Stomach smooth muscle (tissue), 2 donors: ENCODE measurements around the gene PRKAR1B.

ENCODE experiments used
- H3K27ac ChIP-seq: one replicate; pipeline ENCODE4 v1.7.0; 2013; ENCODE audit warnings: mild to moderate bottlenecking, low read length, inconsistent platforms
- H3K27me3 ChIP-seq, 2 donors: one replicate each; pipeline ENCODE4 v1.7.0; 2013; ENCODE audit warnings: low read length in 2 of 2; ENCODE audit not compliant: insufficient read depth in 2 of 2, control insufficient read depth in 1 of 2
- H3K36me3 ChIP-seq, 2 donors: one replicate each; pipeline ENCODE4 v1.7.0; 2013; ENCODE audit warnings: low read length in 2 of 2; ENCODE audit not compliant: control insufficient read depth in 2 of 2, insufficient read depth in 2 of 2
- H3K4me1 ChIP-seq: one replicate; pipeline ENCODE4 v1.7.0; 2013; ENCODE audit warnings: low read length; ENCODE audit not compliant: control insufficient read depth, insufficient read depth
- H3K4me3 ChIP-seq, 2 donors: one replicate each; pipeline ENCODE4 v1.7.0; 2013; ENCODE audit warnings: low read length in 2 of 2
- H3K9ac ChIP-seq, 2 donors: one replicate each; pipeline ENCODE4 v1.7.0; 2013; ENCODE audit warnings: low read length in 2 of 2, mild to moderate bottlenecking in 1 of 2
- H3K9me3 ChIP-seq, 2 donors: one replicate each; pipeline ENCODE4 v1.7.0; 2013; ENCODE audit warnings: low read length in 2 of 2; ENCODE audit not compliant: control insufficient read depth in 2 of 2
- donor health status: healthy.
- donor health status: Pancreatic carcinoma.

PRKAR1B gene

DNA sequence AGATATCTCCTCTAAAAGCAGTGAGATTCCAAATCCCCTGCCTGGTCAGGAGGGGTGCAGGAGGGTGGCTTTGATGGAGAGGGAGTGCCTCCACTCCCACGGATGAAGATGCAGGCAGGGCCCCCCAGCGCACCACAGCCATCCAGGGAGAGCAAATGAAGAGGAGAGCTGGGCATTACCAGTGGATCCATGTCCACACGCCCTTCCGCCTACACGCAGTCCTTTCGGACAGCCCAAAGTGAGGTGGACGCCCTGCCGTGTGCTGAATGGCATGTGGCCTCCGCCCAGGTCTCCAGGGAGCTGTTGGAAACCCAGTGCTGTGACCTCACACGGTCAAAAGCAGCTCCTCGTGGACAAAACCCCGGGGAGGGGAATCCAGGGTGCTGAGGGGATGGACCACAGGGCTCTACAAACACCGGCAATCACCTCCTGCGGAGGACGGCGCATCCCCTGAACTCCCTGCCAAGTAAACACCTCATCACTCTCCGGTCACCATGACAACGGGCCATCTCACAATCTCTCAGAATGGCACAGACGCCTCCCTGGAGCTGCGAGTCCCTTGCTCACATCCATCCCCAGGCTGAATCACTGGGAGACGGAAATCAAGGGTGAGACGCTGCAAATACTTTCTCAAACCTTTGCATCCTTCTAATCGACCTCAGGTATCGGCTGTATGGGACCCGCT, 35.6 kb downstream of the PRKAR1B start:
- Histone ChIP-seq H3K27ac (no peak overlapping the region), H3K27me3 (no peaks in the 10 kb centered on the region), H3K4me1 (peaks cover 1% of the 10 kb centered on the region), H3K36me3 (peaks cover 0 to 2% of the 10 kb centered on the region in 2 donors), H3K9me3 (peaks cover 5 to 11% of the 10 kb centered on the region in 2 donors), H3K4me3 (no peak overlapping the region), H3K9ac (no peak overlapping the region)

DNA sequence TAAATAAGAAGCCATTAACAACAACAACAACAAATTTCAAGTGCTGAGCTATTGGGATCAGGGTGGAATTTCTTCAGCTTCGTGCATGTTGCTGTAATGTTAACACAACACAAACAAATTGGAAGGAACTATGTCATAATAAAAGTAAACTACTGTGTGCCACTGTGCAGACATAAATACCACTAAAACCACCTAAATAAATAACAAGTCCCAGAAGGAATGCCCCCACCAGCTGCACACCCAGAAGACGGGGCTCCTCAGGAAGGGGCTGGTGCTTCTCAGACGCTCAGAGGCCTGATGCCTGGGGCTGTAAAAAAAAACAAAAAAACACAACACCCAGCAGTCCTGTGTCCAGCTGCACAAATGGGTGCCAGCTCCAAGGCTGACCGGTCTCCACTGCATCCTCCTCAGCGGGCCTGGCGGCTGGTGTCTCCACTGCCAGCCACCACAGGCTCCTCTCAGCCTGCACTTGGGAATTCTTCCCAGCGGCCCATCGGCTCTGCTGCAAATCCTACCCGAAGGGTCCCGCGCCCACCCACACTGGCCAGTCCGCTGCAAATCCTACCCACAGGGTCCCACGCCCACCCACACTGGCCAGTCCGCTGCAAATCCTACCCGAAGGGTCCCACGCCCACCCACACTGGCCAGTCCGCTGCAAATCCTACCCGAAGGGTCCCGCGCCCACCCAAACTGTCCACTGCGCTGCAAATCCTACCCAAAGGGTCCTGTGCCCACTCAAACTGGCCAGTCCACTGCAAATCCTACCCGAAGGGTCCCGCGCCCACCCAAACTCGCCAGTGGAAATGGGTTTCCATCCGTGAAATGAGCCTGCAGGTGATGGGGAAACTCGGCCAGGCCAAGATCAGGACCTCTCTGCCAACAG, 36.4 kb downstream of the PRKAR1B start:
- no peak overlapping the region for H3K27ac ChIP-seq
- no peaks in the 10 kb centered on the region for H3K27me3 ChIP-seq
- H3K9ac ChIP-seq: no peak overlapping the region
- peaks cover 5 to 11% of the 10 kb centered on the region in 2 donors for H3K9me3 ChIP-seq
- H3K4me3 ChIP-seq: no peak overlapping the region
- peaks cover 0 to 2% of the 10 kb centered on the region in 2 donors for H3K36me3 ChIP-seq
- no peaks in the 10 kb centered on the region for H3K4me1 ChIP-seq

DNA sequence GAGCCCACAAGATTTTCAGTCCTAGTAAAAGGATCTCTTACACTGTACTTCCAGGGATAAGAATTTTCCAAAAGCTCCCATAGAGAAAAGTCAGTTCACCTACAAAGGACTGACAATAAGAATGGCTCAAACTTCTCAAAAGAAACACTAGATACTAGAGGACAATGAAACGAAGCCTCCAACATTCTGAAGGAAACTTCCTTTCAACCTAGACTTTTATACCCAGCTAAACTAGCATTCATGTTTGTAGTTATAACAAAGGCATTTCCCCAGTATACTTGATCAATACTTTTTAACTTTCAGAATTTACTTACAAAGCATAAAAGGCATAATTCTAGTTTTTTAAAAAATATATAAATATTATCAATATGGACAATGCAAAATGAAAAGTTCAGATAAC, 41.5 kb downstream of the PRKAR1B start:
- Histone ChIP-seq H3K4me3 (no peak overlapping the region), H3K9ac (no peak overlapping the region), H3K36me3 (peaks cover 0 to 4% of the 10 kb centered on the region in 2 donors), H3K4me1 (no peaks in the 10 kb centered on the region), H3K9me3 (peaks cover 5 to 11% of the 10 kb centered on the region in 2 donors), H3K27me3 (no peaks in the 10 kb centered on the region), H3K27ac (no peak overlapping the region)

DNA sequence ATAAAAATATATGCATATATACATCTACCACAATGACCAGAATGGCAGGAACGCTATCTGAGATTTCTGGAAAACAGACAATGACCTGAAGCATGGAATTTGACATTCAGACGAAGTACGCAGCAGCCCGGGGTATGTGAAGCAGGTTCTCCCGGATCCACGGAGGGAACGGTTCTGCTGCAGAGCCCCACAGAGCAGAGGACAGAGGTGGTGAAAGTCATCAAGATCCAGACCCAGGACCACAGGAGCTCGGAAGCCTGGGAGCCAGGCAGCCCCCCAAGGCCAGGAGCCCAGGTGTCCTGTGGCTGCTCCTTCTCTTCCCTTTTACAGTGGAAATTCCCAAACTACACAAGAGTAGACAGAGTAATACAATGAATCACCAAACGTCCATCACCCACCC, 42.7 kb downstream of the PRKAR1B start:
- H3K27me3 ChIP-seq: no peaks in the 10 kb centered on the region
- H3K9me3 ChIP-seq: peaks cover 5 to 11% of the 10 kb centered on the region in 2 donors
- no peaks in the 10 kb centered on the region for H3K4me1 ChIP-seq
- no peak overlapping the region for H3K27ac ChIP-seq
- no peak overlapping the region for H3K4me3 ChIP-seq
- peaks cover 0 to 6% of the 10 kb centered on the region in 2 donors for H3K36me3 ChIP-seq
- H3K9ac ChIP-seq: no peak overlapping the region

DNA sequence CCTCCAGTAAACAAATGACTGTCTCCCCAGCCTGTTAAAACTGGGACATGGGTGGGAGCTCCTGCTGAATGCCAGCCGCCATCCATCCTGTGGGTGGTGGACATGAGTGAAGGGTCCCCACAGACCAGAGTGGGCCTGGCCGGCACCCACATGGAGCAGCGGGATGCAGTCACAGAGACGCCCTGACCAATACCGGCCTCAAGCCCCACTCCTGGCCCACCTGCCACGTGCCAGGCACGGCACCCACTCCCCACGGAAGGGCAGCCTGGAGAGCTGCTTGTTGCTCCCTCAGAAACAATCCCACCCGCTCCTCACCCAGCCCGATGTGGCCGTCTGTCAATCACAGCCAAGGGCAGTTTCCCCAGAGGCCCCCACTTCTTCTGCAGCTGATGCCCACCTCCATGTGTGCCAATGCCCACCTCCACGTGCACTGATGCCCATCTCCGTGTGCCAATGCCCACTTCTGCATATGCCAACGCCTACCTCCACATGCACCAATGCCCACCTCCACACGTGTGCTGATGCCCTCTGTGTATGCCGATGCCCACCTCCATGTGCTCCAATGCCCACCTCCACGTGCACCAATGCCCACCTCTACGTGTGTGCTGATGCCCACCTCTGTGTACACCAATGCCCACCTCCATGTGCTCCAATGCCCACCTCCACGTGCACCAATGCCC, 43.4 kb downstream of the PRKAR1B start:
- Histone ChIP-seq H3K36me3 (peaks cover 0 to 6% of the 10 kb centered on the region in 2 donors), H3K9ac (no peak overlapping the region), H3K4me1 (no peaks in the 10 kb centered on the region), H3K27ac (no peak overlapping the region), H3K27me3 (no peaks in the 10 kb centered on the region), H3K9me3 (peaks cover 2 to 9% of the 10 kb centered on the region in 2 donors), H3K4me3 (no peak overlapping the region)

DNA sequence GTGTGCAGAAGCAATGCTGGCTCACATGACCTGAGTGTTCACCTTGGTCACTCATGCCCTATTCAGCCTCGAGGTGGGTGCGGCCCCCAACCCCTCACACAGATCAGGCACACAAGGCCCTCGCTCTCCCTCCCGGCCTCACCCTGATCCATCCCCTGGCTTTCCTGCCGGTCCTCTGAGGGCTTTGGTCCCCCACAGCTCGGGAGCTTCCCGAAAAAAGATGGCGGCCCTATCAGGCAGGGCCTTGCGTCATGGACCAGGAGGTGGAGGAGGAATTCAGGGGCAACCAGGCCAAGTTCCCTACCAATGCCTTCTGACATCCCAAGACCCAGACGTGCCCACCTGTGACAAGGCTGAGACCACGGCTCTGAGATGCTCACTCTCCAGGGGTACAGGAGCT, 44.3 kb downstream of the PRKAR1B start:
- H3K9me3 ChIP-seq: peaks cover 0 to 3% of the 10 kb centered on the region in 2 donors

DNA sequence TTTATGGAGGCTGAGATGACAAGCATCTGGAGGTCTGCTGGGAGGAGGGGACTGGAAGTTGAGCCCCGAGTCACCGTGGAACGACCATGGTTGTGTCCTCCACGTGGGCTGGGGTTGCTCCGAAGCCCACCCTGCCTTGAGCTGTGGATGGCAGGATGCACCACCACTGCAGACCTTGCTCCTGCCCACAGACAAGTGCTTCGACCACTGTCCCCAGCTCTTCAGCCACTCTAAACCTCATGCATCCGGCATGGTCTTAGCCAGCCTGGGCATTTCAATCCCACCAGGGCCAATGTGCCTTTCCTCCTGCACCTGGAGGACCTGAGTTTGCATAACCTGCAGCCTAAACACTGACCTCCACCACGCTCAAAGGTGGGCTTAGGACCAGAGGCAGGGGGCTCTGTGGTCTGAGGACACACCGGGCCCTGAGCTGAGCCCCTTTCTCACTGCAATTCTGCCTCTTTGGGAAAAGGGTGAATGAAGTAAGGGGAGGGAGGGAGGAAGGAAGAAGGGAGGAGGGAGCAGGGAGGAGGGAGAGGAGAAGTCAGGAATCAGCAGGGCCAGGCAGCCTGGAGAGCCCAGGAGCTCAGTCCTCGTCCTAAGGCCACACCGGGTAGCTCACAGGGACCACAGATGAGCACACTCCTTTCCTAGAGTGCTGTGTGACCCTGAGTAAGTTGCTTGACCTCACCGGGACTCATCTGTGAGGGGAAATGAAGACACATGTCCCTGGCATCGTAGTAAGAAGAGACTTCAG, 45.4 kb downstream of the PRKAR1B start:
- peaks cover 0 to 4% of the 10 kb centered on the region in 2 donors for H3K36me3 ChIP-seq
- H3K27me3 ChIP-seq: no peaks in the 10 kb centered on the region
- H3K4me1 ChIP-seq: no peaks in the 10 kb centered on the region

More for the DNA sequence above, 44.3 kb downstream of the PRKAR1B start:
- Histone ChIP-seq H3K4me3 (no peak overlapping the region), H3K36me3 (peaks cover 0 to 4% of the 10 kb centered on the region in 2 donors), H3K4me1 (no peaks in the 10 kb centered on the region), H3K9ac (no peak overlapping the region), H3K27me3 (no peaks in the 10 kb centered on the region), H3K27ac (no peak overlapping the region)

DNA sequence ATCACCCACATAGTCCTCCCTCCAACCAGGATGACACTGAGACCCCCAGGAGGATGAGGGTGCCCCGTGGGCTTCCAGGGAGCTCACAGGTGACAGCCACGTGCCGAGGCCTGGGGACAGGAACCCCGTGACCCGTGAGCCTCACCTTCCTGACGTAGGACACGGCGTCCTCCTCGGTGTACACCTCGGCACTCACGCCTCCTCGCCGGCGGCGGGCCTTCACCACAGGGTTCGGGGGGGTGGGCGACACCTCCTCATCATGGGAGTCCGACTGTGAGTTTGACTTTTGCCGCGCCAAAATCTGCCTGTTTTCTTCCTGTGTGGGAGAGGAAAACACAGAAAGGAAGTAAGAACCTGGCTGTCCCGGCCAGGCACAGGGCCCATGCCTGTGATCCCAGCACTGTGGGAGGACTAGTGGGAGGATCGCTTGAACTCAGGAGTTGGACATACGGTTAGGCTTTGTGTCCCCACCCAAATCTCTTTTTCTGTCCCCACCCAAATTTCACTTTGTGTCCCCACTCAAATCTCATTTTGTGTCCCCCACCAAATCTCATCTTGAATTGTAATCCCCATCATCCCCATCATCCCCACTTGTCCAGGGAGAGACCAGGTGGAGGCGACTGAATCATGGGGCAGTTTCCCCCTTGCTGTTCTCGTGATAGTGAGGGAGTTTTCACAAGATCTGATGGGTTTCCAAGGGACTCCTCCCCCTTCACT, 46.5 kb downstream of the PRKAR1B start:
- no peak overlapping the region for H3K9ac ChIP-seq
- H3K36me3 ChIP-seq: peaks cover 0 to 4% of the 10 kb centered on the region in 2 donors
- H3K4me1 ChIP-seq: no peaks in the 10 kb centered on the region
- H3K4me3 ChIP-seq: no peak overlapping the region
- no peaks in the 10 kb centered on the region for H3K27me3 ChIP-seq
- H3K27ac ChIP-seq: no peak overlapping the region
- H3K9me3 ChIP-seq: no peaks in the 10 kb centered on the region

More for the DNA sequence above, 45.4 kb downstream of the PRKAR1B start:
- Histone ChIP-seq H3K4me3 (no peak overlapping the region), H3K27ac (no peak overlapping the region), H3K9me3 (no peaks in the 10 kb centered on the region), H3K9ac (no peak overlapping the region)

DNA sequence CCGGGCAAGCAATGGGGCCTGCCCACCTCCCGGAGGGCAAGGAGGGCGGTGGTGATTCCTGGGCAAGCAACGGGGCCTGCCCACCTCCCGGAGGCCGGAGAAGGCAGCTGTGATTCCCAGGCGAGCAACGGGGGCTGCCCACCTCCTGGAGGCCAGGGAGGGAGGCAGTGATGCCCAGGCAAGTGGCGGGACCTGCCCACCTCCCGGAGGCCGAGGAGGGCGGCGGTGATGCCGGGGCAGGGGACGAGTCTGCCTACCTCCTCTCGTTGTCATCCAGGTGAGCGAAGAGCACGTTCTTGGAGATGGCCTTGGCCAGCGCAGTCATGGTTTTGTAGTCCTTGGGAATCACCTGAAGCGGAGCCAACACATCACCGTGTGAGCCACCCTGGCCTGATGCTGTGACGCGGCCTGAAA, 50.1 kb downstream of the PRKAR1B start:
- Histone ChIP-seq H3K9me3 (no peaks in the 10 kb centered on the region), H3K9ac (no peak overlapping the region), H3K4me1 (peaks cover 5% of the 10 kb centered on the region), H3K4me3 (no peak overlapping the region), H3K36me3 (peaks cover 0 to 2% of the 10 kb centered on the region in 2 donors), H3K27me3 (no peaks in the 10 kb centered on the region), H3K27ac (no peak overlapping the region)
